ENCODE data around the gene VEGFC.

DNA sequence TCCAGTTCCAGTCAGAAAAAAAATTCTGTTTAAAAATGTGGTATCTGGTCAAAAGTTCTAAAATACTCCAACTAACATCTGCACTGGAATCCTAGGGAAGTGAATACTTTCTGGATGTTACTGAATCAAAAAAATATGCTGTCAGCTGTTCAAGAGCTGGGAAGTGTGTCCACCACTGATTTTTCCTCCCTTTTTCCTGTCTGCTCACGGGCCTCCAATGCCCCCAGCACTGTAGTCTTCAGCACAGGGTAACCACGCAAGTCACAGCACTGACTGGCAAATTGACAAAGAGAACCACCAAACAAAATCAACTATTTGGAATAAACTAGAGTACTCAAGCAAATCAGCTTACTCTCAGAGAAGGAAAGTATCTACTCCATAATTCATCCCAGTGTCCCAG, 9.9 kb downstream of the VEGFC start:
- TF ChIP-seq, protein P1, sequence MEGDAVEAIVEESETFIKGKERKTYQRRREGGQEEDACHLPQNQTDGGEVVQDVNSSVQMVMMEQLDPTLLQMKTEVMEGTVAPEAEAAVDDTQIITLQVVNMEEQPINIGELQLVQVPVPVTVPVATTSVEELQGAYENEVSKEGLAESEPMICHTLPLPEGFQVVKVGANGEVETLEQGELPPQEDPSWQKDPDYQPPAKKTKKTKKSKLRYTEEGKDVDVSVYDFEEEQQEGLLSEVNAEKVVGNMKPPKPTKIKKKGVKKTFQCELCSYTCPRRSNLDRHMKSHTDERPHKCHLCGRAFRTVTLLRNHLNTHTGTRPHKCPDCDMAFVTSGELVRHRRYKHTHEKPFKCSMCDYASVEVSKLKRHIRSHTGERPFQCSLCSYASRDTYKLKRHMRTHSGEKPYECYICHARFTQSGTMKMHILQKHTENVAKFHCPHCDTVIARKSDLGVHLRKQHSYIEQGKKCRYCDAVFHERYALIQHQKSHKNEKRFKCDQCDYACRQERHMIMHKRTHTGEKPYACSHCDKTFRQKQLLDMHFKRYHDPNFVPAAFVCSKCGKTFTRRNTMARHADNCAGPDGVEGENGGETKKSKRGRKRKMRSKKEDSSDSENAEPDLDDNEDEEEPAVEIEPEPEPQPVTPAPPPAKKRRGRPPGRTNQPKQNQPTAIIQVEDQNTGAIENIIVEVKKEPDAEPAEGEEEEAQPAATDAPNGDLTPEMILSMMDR (IDR thresholded peaks at IDR 0.05), result no peak
- TF ChIP-seq EZH2 (IDR thresholded peaks at IDR 0.05) (no peak), EZH2phosphoT487 (IDR thresholded peaks at IDR 0.05) (no peak)

Measured in neural progenitor cell (in vitro differentiated cells).